Mammary epithelial cell (primary cell): Measurements from ENCODE around the gene PRKCA.
"Not testable (repeated sequence)": the region's sequence is repeated elsewhere in the genome, so short reads cannot be mapped to it uniquely, and the experiment has no call there.

ENCODE experiments used
- CTCF ChIP-seq, 2 donors: IDR thresholded peaks in 1 of 2; conservative IDR thresholded peaks in 1 of 2; 2 replicates each; pipeline ENCODE4 v1.5.1; 2011 to 2012; ENCODE audit warnings: inconsistent platforms in 2 of 2, low read length in 2 of 2, mild to moderate bottlenecking in 2 of 2, control low read depth in 1 of 2, low read depth in 1 of 2; ENCODE audit not compliant: insufficient read depth in 1 of 2; ENCODE audit errors: extremely low read depth in 1 of 2
- EZH2 ChIP-seq: IDR thresholded peaks from 2 replicates; pipeline ENCODE4 v1.6.1; 2012; ENCODE audit warnings: low read length, inconsistent platforms, borderline replicate concordance

- not testable (repeated sequence) for TF ChIP-seq CTCF (conservative IDR thresholded peaks at IDR 0.05 in 1 of 2, IDR thresholded peaks at IDR 0.05 in 1 of 2; ENCODE audit: extremely low read depth in 1 of 2, insufficient read depth in 1 of 2, low read depth in 1 of 2, low read length in 2 of 2); EZH2
Observed at GRCh38 chr17:66457499-66457898, 155.1 kb downstream of the PRKCA start.
